ENCODE results near the gene TBRG1. TPM values are rescaled to one million over a fixed set of nuclear protein-coding genes. Genes with fewer than 3 reads are reported as not detected.

The TBRG1 gene
- polyA plus RNA-seq, 3 donors, result 39.7 to 84.7 (median 43.5) TPM

DNA sequence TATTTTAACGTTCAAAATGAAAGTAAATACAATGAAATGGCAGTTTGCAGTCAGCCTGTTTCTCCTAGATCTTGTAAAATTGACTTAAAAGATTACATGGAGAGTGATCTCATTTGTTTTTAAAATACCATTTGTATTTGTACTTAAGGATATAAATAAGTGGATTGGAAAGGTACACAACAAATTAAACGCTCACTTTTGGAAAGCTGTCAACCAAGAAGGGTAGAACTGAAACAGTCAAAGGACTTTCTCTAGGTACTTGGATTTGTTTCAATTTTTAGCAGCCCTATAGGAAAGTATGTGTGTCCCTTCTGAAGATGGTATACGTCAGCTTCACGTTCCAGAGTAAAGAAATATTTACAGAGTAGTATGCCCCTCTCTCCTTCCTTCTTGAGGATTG is 7.3 kb downstream of the TBRG1 start:
- Histone ChIP-seq H3K79me2 (ENCODE audit: insufficient read depth, low read length) (peaks cover 28% of the 10 kb centered on the region), H3K36me3 (replicated peaks in 1 of 2; ENCODE audit: control insufficient read depth in 1 of 2, insufficient read depth in 2 of 2, low read length in 2 of 2) (peaks cover 88 to 93% of the 10 kb centered on the region in 2 donors), H3K9ac (ENCODE audit: insufficient read depth, low read length, poor library complexity, severe bottlenecking) (no peak overlapping the region), H3K9me3 (replicated peaks in 1 of 2; ENCODE audit: control insufficient read depth in 1 of 2, insufficient read depth in 1 of 2, low read length in 2 of 2) (no peaks in the 10 kb centered on the region), H3K4me2 (replicated peaks; ENCODE audit: extremely low read depth, low read length, poor library complexity, severe bottlenecking) (no peak overlapping the region), H3K27me3 (ENCODE audit: control insufficient read depth in 2 of 2, insufficient read depth in 2 of 2, low read length in 2 of 2) (no peaks in the 10 kb centered on the region), H2AFZ (ENCODE audit: insufficient read depth, low read depth, low read length, poor library complexity, severe bottlenecking) (no peak overlapping the region), H3K4me3 (replicated peaks in 1 of 3; ENCODE audit: low read depth in 2 of 3, low read length in 3 of 3) (no peak overlapping the region), H3K4me1 (ENCODE audit: control insufficient read depth in 1 of 2, insufficient read depth in 2 of 2, low read length in 2 of 2) (peaks cover 3 to 13% of the 10 kb centered on the region in 2 donors), H3K27ac (ENCODE audit: low read depth in 1 of 2, low read length in 2 of 2) (no peak overlapping the region), H4K20me1 (ENCODE audit: insufficient read depth, low read length) (peaks cover 51% of the 10 kb centered on the region)
- no CpG with 5 or more reads among the region's 4 CpGs for WGBS (ENCODE audit: insufficient coverage)
- Mint-ChIP-seq H3K27ac (no peak overlapping the region), H3K4me1 (peaks cover 13% of the 10 kb centered on the region), H3K36me3 (peaks cover 74 to 86% of the 10 kb centered on the region in 2 donors), H3K4me3 (no peak overlapping the region), H3K27me3 (ENCODE audit: low read depth in 3 of 3) (no peaks in the 10 kb centered on the region), H3K9me3 (peaks cover 0 to 2% (median 0%) of the 10 kb centered on the region in 7 donors)
- no peak for DNase-seq
- TF ChIP-seq, protein P1, sequence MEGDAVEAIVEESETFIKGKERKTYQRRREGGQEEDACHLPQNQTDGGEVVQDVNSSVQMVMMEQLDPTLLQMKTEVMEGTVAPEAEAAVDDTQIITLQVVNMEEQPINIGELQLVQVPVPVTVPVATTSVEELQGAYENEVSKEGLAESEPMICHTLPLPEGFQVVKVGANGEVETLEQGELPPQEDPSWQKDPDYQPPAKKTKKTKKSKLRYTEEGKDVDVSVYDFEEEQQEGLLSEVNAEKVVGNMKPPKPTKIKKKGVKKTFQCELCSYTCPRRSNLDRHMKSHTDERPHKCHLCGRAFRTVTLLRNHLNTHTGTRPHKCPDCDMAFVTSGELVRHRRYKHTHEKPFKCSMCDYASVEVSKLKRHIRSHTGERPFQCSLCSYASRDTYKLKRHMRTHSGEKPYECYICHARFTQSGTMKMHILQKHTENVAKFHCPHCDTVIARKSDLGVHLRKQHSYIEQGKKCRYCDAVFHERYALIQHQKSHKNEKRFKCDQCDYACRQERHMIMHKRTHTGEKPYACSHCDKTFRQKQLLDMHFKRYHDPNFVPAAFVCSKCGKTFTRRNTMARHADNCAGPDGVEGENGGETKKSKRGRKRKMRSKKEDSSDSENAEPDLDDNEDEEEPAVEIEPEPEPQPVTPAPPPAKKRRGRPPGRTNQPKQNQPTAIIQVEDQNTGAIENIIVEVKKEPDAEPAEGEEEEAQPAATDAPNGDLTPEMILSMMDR (IDR thresholded peaks at IDR 0.05), result no peak
- intact Hi-C loops (cut with micrococcal nuclease), result no loop called here

DNA sequence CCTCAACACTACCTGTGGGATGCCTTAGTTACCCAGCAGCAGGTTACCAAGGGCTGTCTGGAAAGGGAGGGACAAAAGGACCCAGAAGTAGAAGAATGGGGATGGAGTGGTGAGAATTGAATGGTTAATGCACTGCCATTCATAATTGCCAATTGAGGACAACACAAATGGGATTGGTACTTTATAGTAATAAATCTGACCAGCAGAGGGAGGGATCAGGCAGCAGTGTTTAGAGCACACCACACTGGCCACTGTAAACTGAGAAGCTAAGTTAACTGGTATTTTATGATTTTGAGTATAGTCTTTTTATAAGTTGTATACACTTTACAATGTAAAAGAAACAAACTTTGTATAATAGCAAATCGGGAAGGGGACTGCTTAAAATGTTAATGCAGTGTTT is 10.7 kb downstream of the TBRG1 start:
- H3K4me3 Mint-ChIP-seq, result no peak overlapping the region
- no peaks in the 10 kb centered on the region for H3K9me3 ChIP-seq (replicated peaks in 1 of 2; ENCODE audit: control insufficient read depth in 1 of 2, insufficient read depth in 1 of 2, low read length in 2 of 2)
- no peaks in the 10 kb centered on the region for H3K9me3 Mint-ChIP-seq
- no peak overlapping the region for H3K4me3 ChIP-seq (replicated peaks in 1 of 3; ENCODE audit: low read depth in 2 of 3, low read length in 3 of 3)
- H3K4me1 ChIP-seq (ENCODE audit: control insufficient read depth in 1 of 2, insufficient read depth in 2 of 2, low read length in 2 of 2), result no peaks in the 10 kb centered on the region
- peaks cover 22% of the 10 kb centered on the region for H4K20me1 ChIP-seq (ENCODE audit: insufficient read depth, low read length)
- H3K9ac ChIP-seq (ENCODE audit: insufficient read depth, low read length, poor library complexity, severe bottlenecking), result no peak overlapping the region
- H3K36me3 Mint-ChIP-seq, result peaks cover 78 to 92% of the 10 kb centered on the region in 2 donors
- H3K27ac Mint-ChIP-seq, result no peak overlapping the region
- peaks cover 89 to 97% of the 10 kb centered on the region in 2 donors for H3K36me3 ChIP-seq (replicated peaks in 1 of 2; ENCODE audit: control insufficient read depth in 1 of 2, insufficient read depth in 2 of 2, low read length in 2 of 2)
- H3K4me2 ChIP-seq (replicated peaks; ENCODE audit: extremely low read depth, low read length, poor library complexity, severe bottlenecking), result no peak overlapping the region
- intact Hi-C loops (cut with micrococcal nuclease), result no loop called here
- H3K27me3 Mint-ChIP-seq (ENCODE audit: low read depth in 3 of 3), result no peaks in the 10 kb centered on the region
- WGBS (ENCODE audit: insufficient coverage), result no CpG with 5 or more reads among the region's 1 CpG
- no peaks in the 10 kb centered on the region for H3K27me3 ChIP-seq (ENCODE audit: control insufficient read depth in 2 of 2, insufficient read depth in 2 of 2, low read length in 2 of 2)
- no peak for DNase-seq
- H2AFZ ChIP-seq (ENCODE audit: insufficient read depth, low read depth, low read length, poor library complexity, severe bottlenecking), result no peak overlapping the region
- H3K79me2 ChIP-seq (ENCODE audit: insufficient read depth, low read length), result no peaks in the 10 kb centered on the region
- no peaks in the 10 kb centered on the region for H3K4me1 Mint-ChIP-seq
- TF ChIP-seq, protein P1 (IDR thresholded peaks at IDR 0.05), result no peak
- H3K27ac ChIP-seq (ENCODE audit: low read depth in 1 of 2, low read length in 2 of 2), result no peak overlapping the region
